HEK293 (cell line): ENCODE data around the gene ILKAP.

Experiments
- CTCF ChIA-PET: fragments of 350-600 bp; formaldehyde crosslinking; extraction: SDS; loops from one replicate; lab custom pipeline; 2021; ENCODE audit warnings: antibody characterized with exemption; lab: Yijun Ruan, JAX
- POLR2A ChIA-PET: fragments of 300-600 bp; formaldehyde crosslinking; extraction: SDS; loops from one replicate; lab custom pipeline; 2020; ENCODE audit warnings: antibody characterized with exemption, inconsistent platforms; lab: Yijun Ruan, JAX
- H3K27ac ChIP-seq: fragments of 200-500 bp; sonication (Bioruptor generic); 2 replicates; pipeline ENCODE4 v1.5.1; 2014; ENCODE audit warnings: low read depth, low read length, control low read depth, inconsistent platforms; ENCODE audit errors: extremely low read depth
- H3K36me3 ChIP-seq, 2 experiments: fragments of 200-500 bp in 1 of 2; sonication (Bioruptor generic) in 1 of 2; 1 replicate in 1 of 2; 2 replicates in 1 of 2; pipeline ENCODE4 v1.5.1; 2014 to 2017; ENCODE audit warnings: inconsistent platforms in 2 of 2, low read length in 2 of 2; ENCODE audit not compliant: control insufficient read depth in 2 of 2, insufficient read depth in 1 of 2
- H3K4me1 ChIP-seq: fragments of 200-500 bp; sonication (Bioruptor generic); 2 replicates; pipeline ENCODE4 v1.5.1; 2014; ENCODE audit warnings: mild to moderate bottlenecking, low read length, inconsistent platforms; ENCODE audit not compliant: control insufficient read depth, insufficient read depth
- H3K4me3 ChIP-seq: 2 replicates; pipeline ENCODE4 v1.5.1; 2011; ENCODE audit warnings: low read depth, mild to moderate bottlenecking, control low read depth, low read length, moderate library complexity
- H3K9me3 ChIP-seq: fragments of 200-500 bp; sonication (Bioruptor generic); 2 replicates; pipeline ENCODE4 v1.5.1; 2014; ENCODE audit warnings: low read depth, low read length, inconsistent platforms; ENCODE audit not compliant: control insufficient read depth, insufficient read depth
- KLF9 ChIP-seq: fragments of 450-650 bp; formaldehyde crosslinking; IDR thresholded peaks from 2 replicates; pipeline ENCODE4 v1.5.1; 2016; ENCODE audit warnings: missing biosample characterization, missing genetic modification characterization, low read depth
- REST ChIP-seq: fragments of 450-650 bp; formaldehyde crosslinking; IDR thresholded peaks from 2 replicates; pipeline ENCODE4 v1.5.1; 2016; ENCODE audit warnings: missing biosample characterization, missing genetic modification characterization
- SCRT1 ChIP-seq: fragments of 450-650 bp; formaldehyde crosslinking; IDR thresholded peaks from 2 replicates; pipeline ENCODE4 v1.5.1; 2016; ENCODE audit warnings: missing biosample characterization, missing genetic modification characterization, borderline replicate concordance
- ZNF157 ChIP-seq: fragments of 450-650 bp; formaldehyde crosslinking; IDR thresholded peaks from 2 replicates; pipeline ENCODE4 v1.5.1; 2016; ENCODE audit warnings: missing biosample characterization, missing genetic modification characterization
- ZNF184 ChIP-seq: fragments of 450-650 bp; IDR thresholded peaks from 2 replicates; pipeline ENCODE4 v1.5.1; 2018; ENCODE audit warnings: missing biosample characterization, mild to moderate bottlenecking, missing genetic modification characterization
- ZNF292 ChIP-seq: fragments of 450-650 bp; formaldehyde crosslinking; IDR thresholded peaks from 2 replicates; pipeline ENCODE4 v1.5.1; 2016; ENCODE audit warnings: low read depth, missing biosample characterization, missing genetic modification characterization, borderline replicate concordance
- ZNF302 ChIP-seq: fragments of 450-650 bp; formaldehyde crosslinking; IDR thresholded peaks from 2 replicates; pipeline ENCODE4 v1.5.1; 2016; ENCODE audit warnings: missing biosample characterization, missing genetic modification characterization, low read depth
- ZNF335 ChIP-seq: fragments of 450-650 bp; formaldehyde crosslinking; conservative IDR thresholded peaks from 2 replicates; pipeline ENCODE4 v1.5.1; 2016; ENCODE audit warnings: missing biosample characterization, missing genetic modification characterization
- ZNF501 ChIP-seq: fragments of 450-650 bp; formaldehyde crosslinking; IDR thresholded peaks from 2 replicates; pipeline ENCODE4 v1.5.1; 2016; ENCODE audit warnings: missing biosample characterization, missing genetic modification characterization
- ZNF623 ChIP-seq: fragments of 450-650 bp; formaldehyde crosslinking; IDR thresholded peaks from 2 replicates; pipeline ENCODE4 v1.5.1; 2016; ENCODE audit warnings: missing biosample characterization, missing genetic modification characterization
- ZNF654 ChIP-seq: fragments of 450-650 bp; formaldehyde crosslinking; IDR thresholded peaks from 2 replicates; pipeline ENCODE4 v1.5.1; 2016; ENCODE audit warnings: low read depth, missing biosample characterization, missing genetic modification characterization
- ZNF707 ChIP-seq: fragments of 450-650 bp; formaldehyde crosslinking; IDR thresholded peaks from 2 replicates; pipeline ENCODE4 v1.5.1; 2016; ENCODE audit warnings: missing biosample characterization, missing genetic modification characterization
- ZNF747 ChIP-seq: fragments of 450-650 bp; formaldehyde crosslinking; IDR thresholded peaks from 2 replicates; pipeline ENCODE4 v1.5.1; 2016; ENCODE audit warnings: missing biosample characterization, missing genetic modification characterization
- ZNF776 ChIP-seq: fragments of 450-650 bp; formaldehyde crosslinking; IDR thresholded peaks from 2 replicates; pipeline ENCODE4 v1.5.0; 2017; ENCODE audit warnings: missing biosample characterization, missing genetic modification characterization, borderline replicate concordance
- ZNF777 ChIP-seq: fragments of 450-650 bp; formaldehyde crosslinking; IDR thresholded peaks from 2 replicates; pipeline ENCODE4 v1.5.1; 2017; ENCODE audit warnings: missing biosample characterization, missing genetic modification characterization, borderline replicate concordance
- ZNF837 ChIP-seq: fragments of 450-650 bp; formaldehyde crosslinking; IDR thresholded peaks from 2 replicates; pipeline ENCODE4 v1.5.1; 2016; ENCODE audit warnings: missing biosample characterization, missing genetic modification characterization
- ZNF843 ChIP-seq: fragments of 450-650 bp; formaldehyde crosslinking; IDR thresholded peaks from 2 replicates; pipeline ENCODE4 v1.5.1; 2016; ENCODE audit warnings: missing biosample characterization, missing genetic modification characterization
- ZXDB ChIP-seq: fragments of 450-650 bp; formaldehyde crosslinking; IDR thresholded peaks from 2 replicates; pipeline ENCODE4 v1.5.1; 2016; ENCODE audit warnings: missing biosample characterization, missing genetic modification characterization
- TF ChIP-seq, protein P1 (sequence below): fragments of 450-650 bp; formaldehyde crosslinking; IDR thresholded peaks from 2 replicates; pipeline ENCODE4 v1.5.1; 2016; ENCODE audit warnings: missing biosample characterization, missing genetic modification characterization
- TF ChIP-seq, protein P2 (sequence below): fragments of 450-650 bp; formaldehyde crosslinking; IDR thresholded peaks from 2 replicates; pipeline ENCODE4 v1.5.1; 2016; ENCODE audit warnings: missing biosample characterization, missing genetic modification characterization
- TF ChIP-seq, protein P3 (sequence below): fragments of 450-650 bp; formaldehyde crosslinking; IDR thresholded peaks from 2 replicates; pipeline ENCODE4 v1.5.1; 2017; ENCODE audit warnings: missing biosample characterization, missing genetic modification characterization

The ILKAP gene

GRCh38 chr2:238182362-238182761 lies 21.1 kb downstream of the ILKAP start (continued):
- TF ChIP-seq ZNF707 (tag by site-specific recombination) (no peak), REST (tag by site-specific recombination) (no peak), ZNF184 (tag by site-specific recombination) (no peak), ZXDB (tag by site-specific recombination) (no peak), ZNF157 (tag by site-specific recombination) (no peak), ZNF623 (no peak), ZNF501 (no peak), ZNF654 (tag by site-specific recombination) (no peak), SCRT1 (tag by site-specific recombination) (no peak), ZNF777 (tag by site-specific recombination) (no peak), ZNF292 (no peak), ZNF302 (tag by site-specific recombination) (no peak)
- TF ChIP-seq, protein P1, sequence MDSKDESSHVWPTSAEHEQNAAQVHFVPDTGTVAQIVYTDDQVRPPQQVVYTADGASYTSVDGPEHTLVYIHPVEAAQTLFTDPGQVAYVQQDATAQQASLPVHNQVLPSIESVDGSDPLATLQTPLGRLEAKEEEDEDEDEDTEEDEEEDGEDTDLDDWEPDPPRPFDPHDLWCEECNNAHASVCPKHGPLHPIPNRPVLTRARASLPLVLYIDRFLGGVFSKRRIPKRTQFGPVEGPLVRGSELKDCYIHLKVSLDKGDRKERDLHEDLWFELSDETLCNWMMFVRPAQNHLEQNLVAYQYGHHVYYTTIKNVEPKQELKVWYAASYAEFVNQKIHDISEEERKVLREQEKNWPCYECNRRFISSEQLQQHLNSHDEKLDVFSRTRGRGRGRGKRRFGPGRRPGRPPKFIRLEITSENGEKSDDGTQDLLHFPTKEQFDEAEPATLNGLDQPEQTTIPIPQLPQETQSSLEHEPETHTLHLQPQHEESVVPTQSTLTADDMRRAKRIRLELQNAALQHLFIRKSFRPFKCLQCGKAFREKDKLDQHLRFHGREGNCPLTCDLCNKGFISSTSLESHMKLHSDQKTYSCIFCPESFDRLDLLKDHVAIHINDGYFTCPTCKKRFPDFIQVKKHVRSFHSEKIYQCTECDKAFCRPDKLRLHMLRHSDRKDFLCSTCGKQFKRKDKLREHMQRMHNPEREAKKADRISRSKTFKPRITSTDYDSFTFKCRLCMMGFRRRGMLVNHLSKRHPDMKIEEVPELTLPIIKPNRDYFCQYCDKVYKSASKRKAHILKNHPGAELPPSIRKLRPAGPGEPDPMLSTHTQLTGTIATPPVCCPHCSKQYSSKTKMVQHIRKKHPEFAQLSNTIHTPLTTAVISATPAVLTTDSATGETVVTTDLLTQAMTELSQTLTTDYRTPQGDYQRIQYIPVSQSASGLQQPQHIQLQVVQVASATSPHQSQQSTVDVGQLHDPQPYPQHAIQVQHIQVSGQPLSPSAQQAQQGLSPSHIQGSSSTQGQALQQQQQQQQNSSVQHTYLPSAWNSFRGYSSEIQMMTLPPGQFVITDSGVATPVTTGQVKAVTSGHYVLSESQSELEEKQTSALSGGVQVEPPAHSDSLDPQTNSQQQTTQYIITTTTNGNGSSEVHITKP: no peak

- no peaks in the 10 kb centered on the region for H3K9me3 ChIP-seq
- H3K27ac ChIP-seq: no peak overlapping the region
- peaks cover 57 to 97% of the 10 kb centered on the region in 2 experiments for H3K36me3 ChIP-seq
- no peaks in the 10 kb centered on the region for H3K4me1 ChIP-seq
- CTCF ChIA-PET: interaction anchor here (1.0 kb wide), 1 partner anchor 42 kb away, joined by 6 read pairs; no protein-coding TSS in a partner anchor
- TF ChIP-seq ZNF335 (tag by site-specific recombination) (no peak), ZNF837 (no peak), ZNF776 (tag by site-specific recombination) (no peak)
- H3K4me3 ChIP-seq: no peak overlapping the region
- POLR2A ChIA-PET: no interaction called here
Measured at GRCh38 chr2:238180554-238180953, 22.9 kb downstream of the ILKAP start.

DNA sequence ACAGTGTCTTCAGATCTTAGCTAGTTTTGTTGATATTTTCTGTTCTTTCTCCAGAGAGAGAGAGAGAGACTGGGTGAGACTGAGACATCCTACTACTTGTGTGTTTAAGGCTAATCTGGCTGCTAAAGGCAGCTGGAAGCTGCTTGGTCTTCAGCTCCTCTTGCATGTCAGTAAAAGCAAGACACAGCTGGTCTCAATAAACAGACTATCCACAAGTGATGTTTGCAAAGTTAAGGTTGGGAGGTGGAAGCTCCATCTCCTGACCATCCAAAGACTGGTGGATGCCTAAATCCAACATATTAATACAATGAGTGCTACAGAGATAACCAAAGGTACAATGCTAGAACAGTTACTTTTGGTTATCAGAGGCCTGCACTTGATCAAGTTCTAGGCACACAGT lies 26.9 kb downstream of the ILKAP start:
- CTCF ChIA-PET: interaction anchor here (0.6 to 1.6 kb wide), 3 partner anchors 19 to 117 kb away, joined by 3 to 5 read pairs (median 4); no protein-coding TSS in a partner anchor
- TF ChIP-seq ZNF747: no peak
- TF ChIP-seq, protein P2, sequence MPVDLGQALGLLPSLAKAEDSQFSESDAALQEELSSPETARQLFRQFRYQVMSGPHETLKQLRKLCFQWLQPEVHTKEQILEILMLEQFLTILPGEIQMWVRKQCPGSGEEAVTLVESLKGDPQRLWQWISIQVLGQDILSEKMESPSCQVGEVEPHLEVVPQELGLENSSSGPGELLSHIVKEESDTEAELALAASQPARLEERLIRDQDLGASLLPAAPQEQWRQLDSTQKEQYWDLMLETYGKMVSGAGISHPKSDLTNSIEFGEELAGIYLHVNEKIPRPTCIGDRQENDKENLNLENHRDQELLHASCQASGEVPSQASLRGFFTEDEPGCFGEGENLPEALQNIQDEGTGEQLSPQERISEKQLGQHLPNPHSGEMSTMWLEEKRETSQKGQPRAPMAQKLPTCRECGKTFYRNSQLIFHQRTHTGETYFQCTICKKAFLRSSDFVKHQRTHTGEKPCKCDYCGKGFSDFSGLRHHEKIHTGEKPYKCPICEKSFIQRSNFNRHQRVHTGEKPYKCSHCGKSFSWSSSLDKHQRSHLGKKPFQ: no peak
- TF ChIP-seq, protein P3, sequence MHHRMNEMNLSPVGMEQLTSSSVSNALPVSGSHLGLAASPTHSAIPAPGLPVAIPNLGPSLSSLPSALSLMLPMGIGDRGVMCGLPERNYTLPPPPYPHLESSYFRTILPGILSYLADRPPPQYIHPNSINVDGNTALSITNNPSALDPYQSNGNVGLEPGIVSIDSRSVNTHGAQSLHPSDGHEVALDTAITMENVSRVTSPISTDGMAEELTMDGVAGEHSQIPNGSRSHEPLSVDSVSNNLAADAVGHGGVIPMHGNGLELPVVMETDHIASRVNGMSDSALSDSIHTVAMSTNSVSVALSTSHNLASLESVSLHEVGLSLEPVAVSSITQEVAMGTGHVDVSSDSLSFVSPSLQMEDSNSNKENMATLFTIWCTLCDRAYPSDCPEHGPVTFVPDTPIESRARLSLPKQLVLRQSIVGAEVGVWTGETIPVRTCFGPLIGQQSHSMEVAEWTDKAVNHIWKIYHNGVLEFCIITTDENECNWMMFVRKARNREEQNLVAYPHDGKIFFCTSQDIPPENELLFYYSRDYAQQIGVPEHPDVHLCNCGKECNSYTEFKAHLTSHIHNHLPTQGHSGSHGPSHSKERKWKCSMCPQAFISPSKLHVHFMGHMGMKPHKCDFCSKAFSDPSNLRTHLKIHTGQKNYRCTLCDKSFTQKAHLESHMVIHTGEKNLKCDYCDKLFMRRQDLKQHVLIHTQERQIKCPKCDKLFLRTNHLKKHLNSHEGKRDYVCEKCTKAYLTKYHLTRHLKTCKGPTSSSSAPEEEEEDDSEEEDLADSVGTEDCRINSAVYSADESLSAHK: no peak
- TF ChIP-seq ZNF843: no peak
- no peak for TF ChIP-seq KLF9 (tag by site-specific recombination)

More for the DNA sequence above, 26.9 kb downstream of the ILKAP start:
- POLR2A ChIA-PET: interaction anchor here (0.7 to 1.2 kb wide), 2 partner anchors 14 to 26 kb away, joined by 3 to 6 read pairs; no protein-coding TSS in a partner anchor
- H3K27ac ChIP-seq: no peak overlapping the region
- no peaks in the 10 kb centered on the region for H3K9me3 ChIP-seq
- no peak overlapping the region for H3K4me3 ChIP-seq
- no peaks in the 10 kb centered on the region for H3K4me1 ChIP-seq
- peaks cover 36 to 97% of the 10 kb centered on the region in 2 experiments for H3K36me3 ChIP-seq
